Heart left ventricle (tissue), 16 donors: ENCODE data around the gene NKRF. TPM values are rescaled to one million over a fixed set of nuclear protein-coding genes. Genes with fewer than 3 reads are reported as not detected.

Source experiments
- ATAC-seq, 4 donors: fragments of 200-7000 bp; cut with Tn5 transposase; one replicate each; pipeline ENCODE4 v1.9.1; 2020 to 2022; ENCODE audit warnings: moderate library complexity in 4 of 4, mild to moderate bottlenecking in 3 of 4, moderate number of reproducible peaks in 1 of 4
- DNase-seq, 5 donors: peaks; one replicate each; pipeline ENCODE4 v3.0.0-alpha.2; 2020
- H3K27ac ChIP-seq, 12 donors: fragments of 200-600 bp; sonication (generic) in 4 of 12; one replicate each; pipeline versions ENCODE4 v1.5.0 to v1.8.0; 2016 to 2022; ENCODE audit warnings: mild to moderate bottlenecking in 2 of 12
- H3K27me3 ChIP-seq, 9 donors: fragments of 200-600 bp; sonication (generic) in 2 of 9; one replicate each; pipeline versions ENCODE4 v1.5.1 to v1.8.0; 2016 to 2022; ENCODE audit warnings: mild to moderate bottlenecking in 3 of 9
- H3K36me3 ChIP-seq, 9 donors: fragments of 200-600 bp; sonication (generic) in 2 of 9; one replicate each; pipeline versions ENCODE4 v1.5.0 to v1.8.0; 2018 to 2022; ENCODE audit warnings: mild to moderate bottlenecking in 2 of 9
- H3K4me1 ChIP-seq, 12 donors: fragments of 200-600 bp; sonication (generic) in 4 of 12; one replicate each; pipeline versions ENCODE4 v1.5.0 to v1.8.0; 2016 to 2022; ENCODE audit warnings: mild to moderate bottlenecking in 3 of 12
- H3K4me3 ChIP-seq, 12 donors: fragments of 200-600 bp; sonication (generic) in 4 of 12; one replicate each; pipeline versions ENCODE4 v1.5.0 to v1.8.0; 2017 to 2022; ENCODE audit warnings: mild to moderate bottlenecking in 9 of 12, moderate library complexity in 4 of 12
- H3K9me3 ChIP-seq, 12 donors: fragments of 200-600 bp; sonication (generic) in 4 of 12; one replicate each; pipeline versions ENCODE4 v1.5.0 to v1.8.0; 2016 to 2022; ENCODE audit warnings: mild to moderate bottlenecking in 1 of 12
- CTCF ChIP-seq, 12 donors: fragments of 200-600 bp; sonication (generic) in 4 of 12; IDR thresholded peaks; one replicate each; pipeline versions ENCODE4 v1.5.0 to v1.8.0; 2018 to 2022; ENCODE audit warnings: antibody characterized with exemption in 12 of 12, mild to moderate bottlenecking in 5 of 12
- POLR2A ChIP-seq, 2 donors: fragments of 450-650 bp; IDR thresholded peaks; one replicate each; pipeline ENCODE4 v1.6.1; 2017; ENCODE audit warnings: antibody characterized with exemption in 2 of 2, mild to moderate bottlenecking in 2 of 2, moderate library complexity in 2 of 2
- WGBS, 4 donors: extraction: QIAGEN DNeasy Blood & Tissue Kit in 2 of 4; methylation state at CpG; one replicate each; pipeline versions ENCODE4 v1.1.5 to v1.1.7; 2013 to 2018; 5-methylcytosine and 5-hydroxymethylcytosine counted together
- intact Hi-C, 10 donors: fragments of 100-400 bp; cut with DNase I; formaldehyde crosslinking; loops; one replicate each; pipeline versions ENCODE4 v1.11.1 to v1.14.2; 2022
- polyA plus RNA-seq, 2 donors: library from polyadenylated mRNA; stranded (reverse); fragments of 200-250 nt; gene quantifications; one replicate each; pipeline ENCODE4 v1.2.3, GENCODE V29; 2013
- total RNA-seq, 9 donors: library from RNA; depleted of rRNA in 2 of 9; stranded (reverse); fragments of >200 nt in 2 of 9; fragmentation: NEBNext Ultra II Directional in 3 of 9; extraction: Animal tissue kit (Norgen Biotek cat#: 25700) in 3 of 9; gene quantifications; one replicate each; pipeline versions ENCODE4 v1.1.0 to v1.2.4, GENCODE V29; 2016 to 2023
- donor health status: ischemic (EF 13 %, LVEDD 7.1; RV severe dilation, severe dysfunction).
- donor health status: healthy with polysubstance abuse.
- donor health status: DM: no; HTN: yes; CAD: no.
- donor health status: DM: no; HTN: no; CAD: no.
- donor health status: ischemic (EF 25% LVEDD 6.9; RV normal size, moderate dysfunction).
- donor health status: ischemic (EF 25% LVEDD 5.7; RV mildly dilated, moderate dysfunction).
- donor health status: healthy.
- donor health status: DM: yes; HTN: yes; CAD: no.
- donor health status: ischemic (EF 35%, LVEDD 5.7; RV mildly dilated, moderate dysfunction).
- donor health status: nonischemic (EF 11% LVEDD 7.7; RV severe dilation, severe dysfunction).
- donor health status: DM: yes; HTN: yes; CAD: no.
- donor health status: PGD.
- donor health status: ischemic (EF 29% LVEDD 5.4; RV normal size, mild dysfunction).
- donor health status: nonischemic (EF 23%, LVEDD 6.1; RV moderate dilation, normal function).

Gene NKRF
- total and polyA plus RNA-seq, 11 donors: 3.1 to 6.0 (median 4.3) TPM

DNA sequence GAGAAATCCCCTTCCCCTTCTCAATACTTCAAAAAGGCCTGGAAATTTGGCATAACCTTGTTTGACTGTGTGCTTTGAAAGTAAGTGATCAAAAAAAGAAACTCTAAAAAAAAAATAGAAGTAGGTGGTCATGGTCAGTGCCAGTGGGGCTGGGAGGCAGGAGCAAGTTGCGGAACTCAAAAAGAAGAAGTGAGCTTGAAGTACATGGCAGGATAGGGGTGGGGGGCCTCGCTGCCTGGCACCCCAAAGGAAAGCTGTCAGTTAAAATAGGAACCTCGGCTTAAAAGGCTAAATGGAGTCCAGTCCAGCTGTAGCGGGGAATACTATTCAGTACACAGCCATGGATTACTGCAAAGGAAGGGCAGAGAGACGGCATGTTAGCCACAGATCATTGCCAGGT is 12.2 kb upstream of the NKRF start:
- Histone ChIP-seq H3K4me1 (peaks cover 0 to 23% (median 0%) of the 10 kb centered on the region in 12 donors), H3K9me3 (no peaks in the 10 kb centered on the region), H3K27ac (peak overlapping the region in 1 of 12 donors; percentile 58), H3K27me3 (no peaks in the 10 kb centered on the region), H3K4me3 (no peak overlapping the region), H3K36me3 (no peaks in the 10 kb centered on the region)
- 68 to 93% (median 83%) methylated on average over 5 of the region's 5 CpGs for WGBS, 4 donors
- peak in 2 of 5 donors; percentile 15 to 36 for DNase-seq
- peak in 3 of 4 donors; percentile 44 to 66 (median 54) for ATAC-seq
- TF ChIP-seq POLR2A (IDR thresholded peaks at IDR 0.05) (no peak), CTCF (IDR thresholded peaks at IDR 0.05) (no peak)
- intact Hi-C loops: loop anchor here in 1 of 10 donors (10.0 kb wide), 2 partner anchors 76 to 116 kb away; partner anchors contain the start of gene SEPTIN6

GRCh38 chrX:119617517-119618164 is 11.4 kb upstream of the NKRF start:
- TF ChIP-seq POLR2A (IDR thresholded peaks at IDR 0.05): no peak
- no peak for TF ChIP-seq CTCF (IDR thresholded peaks at IDR 0.05)
- Histone ChIP-seq H3K36me3 (no peaks in the 10 kb centered on the region), H3K9me3 (no peaks in the 10 kb centered on the region), H3K4me1 (peaks cover 0 to 16% (median 0%) of the 10 kb centered on the region in 12 donors), H3K4me3 (no peak overlapping the region), H3K27ac (peak overlapping the region in 1 of 12 donors; percentile 58), H3K27me3 (no peaks in the 10 kb centered on the region)
- 64 to 90% (median 76%) methylated on average over 15 of the region's 15 CpGs for WGBS, 4 donors
- ATAC-seq: no peak
- intact Hi-C loops: loop anchor here in 1 of 10 donors (10.0 kb wide), 2 partner anchors 77 to 117 kb away; partner anchors contain the start of gene SEPTIN6
- DNase-seq: no peak

- Histone ChIP-seq H3K9me3 (no peaks in the 10 kb centered on the region), H3K36me3 (no peaks in the 10 kb centered on the region), H3K27me3 (no peaks in the 10 kb centered on the region), H3K4me1 (peaks cover 0 to 11% (median 0%) of the 10 kb centered on the region in 12 donors), H3K27ac (no peak overlapping the region), H3K4me3 (no peak overlapping the region)
- intact Hi-C loops: loop anchor here in 5 of 10 donors (5.0 to 10.0 kb wide), 4 partner anchors 80 to 120 kb away; partner anchors contain the start of gene SEPTIN6 (in 1 of the 5)
- 86 to 90% (median 88%) methylated on average over 13 of the region's 13 CpGs for WGBS, 4 donors
- no peak for ATAC-seq
- DNase-seq: no peak
- TF ChIP-seq POLR2A (IDR thresholded peaks at IDR 0.05) (no peak), CTCF (IDR thresholded peaks at IDR 0.05) (no peak)
These were observed 8.6 kb upstream of the NKRF start for GRCh38 chrX:119614776-119615175.

GRCh38 chrX:119607018-119607389 is 780 bp upstream of the NKRF start:
- TF ChIP-seq CTCF (IDR thresholded peaks at IDR 0.05): no peak
- TF ChIP-seq POLR2A (IDR thresholded peaks at IDR 0.05): no peak
- peaks cover 0 to 7% (median 0%) of the 10 kb centered on the region in 12 donors for H3K4me1 ChIP-seq
- intact Hi-C loops: loop anchor here in 4 of 10 donors (5.0 to 10.0 kb wide), 6 partner anchors 35 to 125 kb away; partner anchors contain the start of genes SEPTIN6 (in 1 of the 4) and UBE2A (in 1 of the 4)
- H3K9me3 ChIP-seq: no peaks in the 10 kb centered on the region
- peak overlapping the region in 11 of 12 donors; percentile 78 to 97 (median 90) for H3K27ac ChIP-seq
- ATAC-seq: no peak
- peaks cover 0 to 3% (median 0%) of the 10 kb centered on the region in 9 donors for H3K36me3 ChIP-seq
- 34 to 66% (median 46%) methylated on average over 7 of the region's 7 CpGs for WGBS, 4 donors
- H3K4me3 ChIP-seq: peak overlapping the region in 11 of 12 donors; percentile 55 to 98 (median 77)
- no peak for DNase-seq
- peaks cover 0 to 9% (median 0%) of the 10 kb centered on the region in 9 donors for H3K27me3 ChIP-seq
